ENCODE measurements around the gene SLC38A10.
A peak's percentile ranks its signal among the peaks of the same experiment; 100 is the strongest.
"Not testable (repeated sequence)": the region's sequence is repeated elsewhere in the genome, so short reads cannot be mapped to it uniquely, and the experiment has no call there.

The SLC38A10 gene

GRCh38 chr17:81310949-81311550 lies 15.9 kb upstream of the SLC38A10 start:
- DNase-seq = no peak

DNA sequence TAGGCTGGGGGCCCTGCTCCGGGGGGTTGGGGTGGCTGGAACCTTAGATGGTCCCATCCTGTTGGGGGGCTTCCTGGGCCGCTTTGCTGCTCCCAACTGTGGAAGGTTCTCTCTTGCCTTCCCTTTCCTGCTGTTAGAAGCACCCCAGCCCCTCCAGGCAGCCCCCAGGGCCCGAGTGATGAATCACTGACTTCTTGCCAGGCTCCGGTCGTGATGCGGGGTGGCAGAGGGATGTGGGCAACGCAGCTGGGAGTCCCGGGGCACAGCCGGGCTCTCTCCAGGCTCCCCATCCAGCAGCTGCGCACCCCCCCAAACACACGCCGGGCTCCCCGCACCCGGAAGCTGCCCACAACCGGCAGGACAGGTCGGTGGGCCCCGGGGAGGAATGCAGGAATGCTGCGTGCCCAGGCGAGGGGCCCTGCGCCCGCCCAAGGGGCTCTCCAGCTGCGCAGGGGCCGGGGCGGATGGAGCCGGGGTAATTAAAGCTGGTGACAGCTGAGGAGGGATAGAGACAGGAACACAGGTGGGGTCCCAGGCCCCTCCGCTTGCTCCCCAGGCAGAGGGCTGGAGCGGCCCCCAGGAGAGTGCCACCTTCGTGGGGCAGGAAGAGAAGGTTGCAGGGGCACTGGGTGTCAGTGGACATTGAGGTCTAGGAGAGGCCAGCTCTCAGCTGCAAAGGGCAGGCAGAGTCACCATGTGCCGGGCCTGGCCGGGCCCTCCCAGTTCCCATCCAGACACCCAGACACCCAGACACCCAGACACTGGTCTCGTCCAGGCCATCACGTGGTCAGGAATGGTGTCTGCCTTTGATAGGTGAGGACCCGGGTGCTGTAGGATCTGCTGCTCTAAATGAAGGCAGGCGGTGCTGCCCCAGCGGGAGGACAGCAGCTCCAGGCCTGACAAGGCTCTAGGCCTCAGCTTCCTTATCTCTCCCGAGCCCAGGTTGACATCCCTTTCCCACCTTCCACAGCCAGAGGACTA lies 15.0 kb upstream of the SLC38A10 start:
- DNase-seq = no peak

DNA sequence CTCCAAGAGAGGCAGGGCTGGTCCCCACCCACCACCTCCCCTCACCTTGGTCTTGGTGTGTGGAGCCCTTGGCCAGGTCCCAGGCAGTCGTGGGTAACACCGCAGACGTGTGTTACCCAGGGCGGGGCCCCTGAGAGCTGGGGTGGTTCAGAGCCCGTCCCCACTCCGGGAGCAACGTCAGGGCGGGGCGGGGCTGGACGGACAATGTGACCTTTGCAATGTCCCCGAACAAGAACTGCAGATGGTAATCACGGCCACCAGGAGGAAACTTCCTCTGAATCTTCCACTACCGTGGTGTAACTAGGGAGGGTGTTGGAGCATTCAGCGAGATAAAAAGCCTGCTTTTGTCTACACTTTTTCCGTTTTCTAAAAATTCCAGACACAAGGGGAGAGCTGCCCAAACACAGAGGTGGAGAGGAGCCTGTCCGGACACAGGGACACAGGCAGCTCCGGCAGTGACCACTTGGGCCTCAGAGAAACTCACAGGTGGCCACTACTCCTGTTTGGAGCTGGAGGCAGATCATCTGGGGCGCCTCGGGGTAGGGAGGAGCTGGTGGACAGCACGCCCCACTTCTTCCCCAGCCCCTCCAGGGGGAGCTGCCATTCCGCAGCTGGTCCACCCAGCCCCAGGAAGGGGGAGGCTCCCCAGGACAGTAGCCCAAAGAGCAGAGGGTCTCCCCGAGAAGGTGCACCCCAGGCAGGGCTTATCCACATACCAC lies 14.2 kb upstream of the SLC38A10 start:
- no peak for DNase-seq

DNA sequence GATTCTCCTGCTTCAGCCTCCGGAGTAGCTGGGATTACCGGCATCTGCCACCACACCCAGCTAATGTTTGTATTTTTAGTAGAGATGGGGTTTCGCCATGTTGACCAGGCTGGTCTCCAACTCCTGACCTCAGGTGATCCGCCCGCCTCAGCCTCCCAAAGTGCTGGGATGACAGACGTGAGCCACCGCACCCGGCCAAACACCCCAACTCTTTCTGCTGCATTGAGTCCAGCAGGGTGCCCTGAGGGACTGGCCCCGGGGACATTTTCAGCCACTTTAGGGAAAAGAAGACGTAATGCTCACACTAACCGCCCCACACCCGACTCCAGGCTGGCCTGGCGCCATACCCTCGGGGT lies 13.7 kb upstream of the SLC38A10 start:
- not testable (repeated sequence) for DNase-seq

GRCh38 chr17:81307636-81308560 lies 12.8 kb upstream of the SLC38A10 start:
- no peak for DNase-seq

DNA sequence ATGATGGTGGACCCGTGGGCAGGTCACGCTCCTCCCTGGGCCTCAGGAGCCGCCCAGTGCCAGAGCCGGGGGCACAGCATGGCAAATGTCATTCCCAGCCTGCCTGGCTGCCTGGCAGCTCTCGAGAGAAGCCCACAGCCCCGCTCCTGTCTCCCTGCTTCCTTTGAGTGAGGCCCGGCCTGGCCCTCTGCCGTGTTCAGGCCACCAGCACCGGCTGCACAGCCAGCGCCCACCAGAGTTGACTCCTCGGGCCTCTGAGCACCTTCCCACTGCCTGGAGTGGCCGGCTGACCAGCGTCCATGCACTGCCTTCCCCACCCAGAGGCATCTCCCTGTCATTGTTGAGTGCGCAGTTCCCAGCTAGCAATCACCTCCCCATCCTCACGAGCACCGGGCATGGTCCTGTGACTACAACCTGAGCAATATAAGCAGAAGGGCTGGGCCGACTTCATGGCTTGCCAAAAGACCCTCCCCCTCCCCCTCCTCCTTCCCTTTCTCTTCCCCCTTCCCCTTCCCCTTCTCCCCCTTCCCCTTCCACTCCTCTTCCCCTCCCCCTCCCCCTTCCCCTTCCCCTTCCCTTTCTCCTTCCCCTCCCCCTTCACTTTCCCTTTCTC lies 11.9 kb upstream of the SLC38A10 start:
- DNase-seq = no peak

DNA sequence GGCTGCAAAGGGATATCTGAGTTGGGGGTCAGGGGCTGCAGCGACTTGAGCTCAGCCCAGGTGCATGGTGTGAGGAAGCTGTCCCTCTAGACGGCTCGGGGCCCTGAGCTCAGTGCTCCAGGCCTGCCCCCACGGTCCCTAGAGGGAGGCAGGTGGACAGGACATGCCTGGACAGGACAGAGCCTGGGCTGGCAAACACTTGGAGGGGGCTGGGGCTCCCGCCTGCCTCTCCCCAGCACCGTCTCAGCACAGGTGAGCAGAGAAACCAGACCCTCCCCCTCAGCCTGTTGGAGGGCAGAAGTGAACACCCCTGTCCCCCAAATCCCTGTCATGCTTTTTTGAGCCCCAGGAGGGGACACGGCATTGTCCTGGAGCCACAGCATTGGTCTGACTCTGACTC lies 11.4 kb upstream of the SLC38A10 start:
- no peak for DNase-seq

- DNase-seq = no peak
Observed at GRCh38 chr17:81305051-81305630, 10.0 kb upstream of the SLC38A10 start.

DNA sequence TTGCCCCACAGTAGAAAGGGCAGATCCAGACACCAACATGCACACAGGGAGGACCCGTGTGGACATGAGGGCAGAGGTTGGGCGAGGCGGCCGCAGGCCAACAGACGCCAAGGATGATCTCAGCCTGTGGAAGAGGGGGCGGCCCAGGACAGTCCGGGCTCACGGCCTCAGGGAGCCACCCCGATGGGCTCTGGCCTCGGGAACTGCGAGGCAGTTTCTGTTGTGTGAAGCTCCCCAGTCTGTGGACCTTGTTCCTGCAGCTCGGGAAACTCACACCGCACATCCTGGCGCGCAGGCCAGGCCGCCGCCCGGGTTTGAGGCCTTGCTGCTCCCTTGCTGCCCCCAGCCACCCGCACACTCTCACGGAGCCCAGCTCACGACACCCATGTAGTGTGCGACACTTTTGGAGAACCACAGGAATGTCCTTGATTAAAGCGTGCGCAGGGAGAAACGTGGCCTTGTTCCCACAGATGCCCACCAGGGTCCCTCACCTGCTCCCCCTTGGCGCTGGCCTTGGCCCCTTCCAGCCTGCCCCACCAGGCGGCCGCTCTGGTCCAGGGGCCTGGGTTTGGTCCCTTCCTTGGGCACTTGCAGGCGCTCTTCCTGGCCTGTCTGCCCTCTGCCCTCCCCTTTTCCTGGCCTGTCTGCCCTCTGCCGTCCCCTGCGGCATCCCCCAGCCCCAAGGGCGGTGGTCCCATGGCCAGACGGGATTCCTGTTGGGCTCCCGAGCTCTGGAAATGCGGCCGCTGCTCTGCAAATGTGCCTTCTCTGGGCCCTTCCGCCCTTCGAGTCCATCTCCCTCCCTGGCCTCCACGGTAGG lies 9.3 kb upstream of the SLC38A10 start:
- DNase-seq = no peak

DNA sequence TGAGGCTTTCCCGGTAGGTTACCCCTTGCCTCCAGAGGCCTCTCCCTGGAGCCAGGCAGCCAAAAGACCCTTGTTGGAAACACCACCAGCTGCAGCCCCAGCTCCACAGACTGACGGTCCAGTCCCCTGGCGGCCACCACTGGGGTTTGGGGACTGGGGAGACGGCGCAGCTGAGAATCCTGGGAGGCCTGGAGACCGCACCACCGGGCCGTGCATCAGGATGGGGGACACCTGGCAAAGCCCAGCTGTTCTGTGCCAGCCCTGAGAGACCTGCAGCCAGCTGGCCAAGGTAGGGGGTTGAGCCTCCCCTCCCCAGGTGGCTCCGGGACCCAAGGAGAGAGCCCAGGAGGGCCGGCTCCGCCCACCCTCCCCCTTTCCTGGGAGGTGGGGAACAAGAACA lies 8.3 kb upstream of the SLC38A10 start:
- DNase-seq = no peak

- DNase-seq = no peak
Observed at GRCh38 chr17:81302861-81303333, 7.8 kb upstream of the SLC38A10 start.

GRCh38 chr17:81302324-81302723 lies 7.2 kb upstream of the SLC38A10 start:
- no peak for DNase-seq

GRCh38 chr17:81301195-81302144 lies 6.4 kb upstream of the SLC38A10 start:
- no peak for DNase-seq

- DNase-seq = no peak
Observed at GRCh38 chr17:81300586-81301155, 5.6 kb upstream of the SLC38A10 start.

DNA sequence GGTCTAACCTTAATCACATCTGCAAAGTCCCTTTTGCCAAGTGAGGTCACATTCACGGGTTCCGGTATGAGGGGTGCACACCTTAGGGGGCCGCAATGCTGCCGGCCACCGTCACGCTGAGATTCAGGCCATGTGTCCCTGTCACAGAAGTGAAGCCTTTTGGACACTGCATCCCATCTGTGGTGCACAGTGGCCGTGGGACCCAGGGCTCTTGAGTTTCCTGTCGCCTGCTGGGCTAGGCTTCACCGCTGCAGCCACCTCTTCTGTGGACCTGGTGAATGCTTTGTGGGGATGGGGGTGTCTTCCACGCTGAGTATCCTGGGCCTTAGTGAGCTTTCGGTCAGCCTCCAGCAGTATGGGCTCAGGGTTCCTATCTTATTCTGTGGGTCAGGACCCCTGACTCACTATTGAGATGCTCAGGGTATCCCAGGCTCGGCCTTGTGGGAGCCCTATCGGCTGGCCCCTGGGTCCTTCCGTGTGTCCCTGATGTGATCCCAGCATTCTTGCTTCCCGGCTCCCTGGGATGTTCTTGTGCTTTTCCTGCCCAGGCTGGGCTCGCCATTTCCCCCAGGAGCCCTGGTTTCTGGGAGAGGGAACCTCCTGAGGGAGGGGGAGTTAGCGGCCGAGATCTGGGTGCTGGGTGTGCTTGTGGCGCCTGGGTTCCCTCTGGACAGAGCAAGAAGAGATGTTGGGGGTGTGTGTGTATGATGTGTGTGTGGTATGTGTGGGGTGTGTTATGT lies 4.9 kb upstream of the SLC38A10 start:
- no peak for DNase-seq

DNA sequence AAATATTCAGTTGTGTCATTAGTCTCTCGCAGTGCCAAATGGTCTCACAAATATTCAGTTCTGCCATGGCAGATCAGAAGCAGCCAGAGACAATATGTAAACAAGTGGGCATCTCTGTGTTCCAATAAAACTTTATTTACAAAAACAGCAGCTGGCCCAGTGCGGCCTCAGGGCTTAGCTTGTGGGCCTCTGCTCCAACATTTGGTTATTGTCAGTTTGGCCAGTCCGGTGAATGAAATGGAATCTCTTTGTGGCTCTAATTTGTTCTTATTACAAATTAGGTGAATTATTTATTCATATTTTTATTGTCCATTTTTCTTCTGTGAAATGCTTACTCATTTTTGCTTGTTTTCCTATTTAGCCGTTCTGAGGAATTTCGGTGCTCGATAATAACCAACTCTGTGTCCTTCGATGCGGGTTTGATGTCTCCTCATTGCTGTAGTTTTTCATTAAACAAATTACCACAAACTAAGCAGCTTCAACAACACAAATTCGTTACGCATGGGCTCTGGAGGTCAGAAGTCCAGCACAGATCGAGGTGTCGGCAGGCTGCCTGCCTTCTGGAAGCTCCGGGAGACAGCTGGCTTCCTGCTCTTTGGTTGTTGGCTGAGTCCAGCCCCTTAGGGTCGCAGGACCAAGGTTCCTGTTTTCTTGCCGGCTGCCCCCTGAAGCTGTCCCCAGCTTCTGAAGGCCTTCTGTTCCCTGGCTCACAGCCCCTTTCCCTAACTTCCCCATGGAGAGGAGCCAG lies 4.1 kb upstream of the SLC38A10 start:
- no peak for DNase-seq

DNA sequence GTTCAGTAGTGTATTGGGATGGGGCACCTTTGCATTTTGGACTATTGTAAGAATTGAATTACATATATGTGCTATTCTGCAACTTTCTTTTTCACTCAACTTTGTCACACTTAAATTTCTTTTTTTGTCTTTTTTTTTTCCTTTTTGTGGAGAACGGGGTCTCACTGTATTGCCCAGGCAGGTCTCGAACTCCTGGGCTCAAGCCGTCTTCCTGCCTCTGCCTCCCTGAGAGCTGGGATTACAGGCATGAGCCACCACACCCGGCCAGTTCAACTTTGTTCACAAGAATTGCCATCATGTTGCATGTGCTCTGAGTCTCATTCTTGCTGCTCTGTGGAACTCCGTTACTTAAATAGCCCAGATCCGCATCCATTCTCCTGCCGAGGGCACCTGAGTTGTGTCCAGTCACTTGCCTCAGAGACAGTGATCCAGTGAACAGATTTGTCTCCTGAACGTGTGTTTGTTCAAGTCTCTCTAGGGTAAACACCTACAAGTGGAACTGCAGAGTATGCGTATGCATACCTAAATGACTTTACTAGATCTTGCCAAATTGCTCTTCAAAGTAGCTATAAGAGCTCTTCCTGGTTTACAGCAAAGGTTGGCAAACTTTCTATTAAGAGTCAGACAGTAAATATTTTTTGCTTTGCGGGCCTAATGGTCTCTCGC lies 3.4 kb upstream of the SLC38A10 start:
- peak; percentile 11 for DNase-seq
